BJ (cell line): ENCODE measurements around the gene HACE1. TPM values are rescaled to one million over a fixed set of nuclear protein-coding genes. Genes with fewer than 3 reads are reported as not detected.

Source experiments
- CTCF ChIA-PET: fragments of 350-600 bp; formaldehyde crosslinking; extraction: SDS; loops from one replicate; lab custom pipeline; 2021; ENCODE audit warnings: antibody characterized with exemption, inconsistent platforms; lab: Yijun Ruan, JAX
- POLR2A ChIA-PET: fragments of 300-600 bp; sonication (Branson Sonifier 250); formaldehyde crosslinking; extraction: SDS; loops from one replicate; lab custom pipeline; 2021; ENCODE audit warnings: antibody characterized with exemption; lab: Charles Lee
- DNase-seq: peaks from one replicate; pipeline ENCODE4 v3.0.0-alpha.2; 2011; ENCODE audit warnings: low read depth
- H3K27me3 ChIP-seq: 2 replicates; pipeline ENCODE4 v1.6.0; 2011; ENCODE audit warnings: low read length; ENCODE audit not compliant: control insufficient read depth, insufficient read depth
- H3K36me3 ChIP-seq: 2 replicates; pipeline ENCODE4 v1.5.1; 2011; ENCODE audit warnings: low read length; ENCODE audit not compliant: control insufficient read depth, insufficient read depth
- H3K4me3 ChIP-seq: 2 replicates; pipeline ENCODE4 v1.5.1; 2011; ENCODE audit warnings: low read depth, mild to moderate bottlenecking, control low read depth, low read length
- CTCF ChIP-seq: IDR thresholded peaks from 2 replicates; pipeline ENCODE4 v1.5.1; 2011; ENCODE audit warnings: low read depth, mild to moderate bottlenecking, control low read depth, inconsistent platforms, low read length, moderate library complexity; ENCODE audit not compliant: insufficient read depth
- polyA plus RNA-seq: library from polyadenylated mRNA; depleted of rRNA; stranded (reverse); fragments of >200 nt; gene quantifications from 2 replicates; pipeline ENCODE4 v1.2.3, GENCODE V29; 2011

HACE1 gene
- polyA plus RNA-seq, 1 experiment, result 6.8 TPM

GRCh38 chr6:104692008-104692407, 167.7 kb downstream of the HACE1 start:
- no peaks in the 10 kb centered on the region for H3K36me3 ChIP-seq
- POLR2A ChIA-PET, result no interaction called here
- no peak overlapping the region for H3K4me3 ChIP-seq
- CTCF ChIA-PET, result interaction anchor here (0.6 to 3.0 kb wide), 2 partner anchors 9 to 33 kb away, joined by 5 to 11 read pairs; no protein-coding TSS in a partner anchor
- no peaks in the 10 kb centered on the region for H3K27me3 ChIP-seq
- DNase-seq, result no peak
- no peak for TF ChIP-seq CTCF

GRCh38 chr6:104689551-104690205, 170.0 kb downstream of the HACE1 start:
- H3K27me3 ChIP-seq, result no peaks in the 10 kb centered on the region
- no peak overlapping the region for H3K4me3 ChIP-seq
- ChIA-PET POLR2A (no interaction called here), CTCF (no interaction called here)
- no peaks in the 10 kb centered on the region for H3K36me3 ChIP-seq
- no peak for TF ChIP-seq CTCF
- no peak for DNase-seq

- Histone ChIP-seq H3K27me3 (no peaks in the 10 kb centered on the region), H3K4me3 (no peak overlapping the region), H3K36me3 (no peaks in the 10 kb centered on the region)
- TF ChIP-seq CTCF, result no peak
- POLR2A ChIA-PET, result no interaction called here
- CTCF ChIA-PET, result no interaction called here
- no peak for DNase-seq
Observed at GRCh38 chr6:104688283-104688969, 171.3 kb downstream of the HACE1 start.

- H3K36me3 ChIP-seq, result no peaks in the 10 kb centered on the region
- POLR2A ChIA-PET, result no interaction called here
- TF ChIP-seq CTCF, result no peak
- DNase-seq, result no peak
- no peak overlapping the region for H3K4me3 ChIP-seq
- no peaks in the 10 kb centered on the region for H3K27me3 ChIP-seq
- CTCF ChIA-PET, result interaction anchor here (0.5 to 1.3 kb wide), 5 partner anchors 9 to 84 kb away, joined by 3 read pairs; no protein-coding TSS in a partner anchor
Observed at GRCh38 chr6:104686550-104687175, 173.1 kb downstream of the HACE1 start.

- no peak for DNase-seq
- CTCF ChIA-PET, result interaction anchor here (1.0 to 1.2 kb wide), 2 partner anchors 19 to 39 kb away, joined by 3 read pairs; no protein-coding TSS in a partner anchor
- POLR2A ChIA-PET, result no interaction called here
- Histone ChIP-seq H3K27me3 (no peaks in the 10 kb centered on the region), H3K4me3 (no peak overlapping the region), H3K36me3 (no peaks in the 10 kb centered on the region)
- TF ChIP-seq CTCF, result no peak
Observed at GRCh38 chr6:104685871-104686549, 173.7 kb downstream of the HACE1 start.
